ENCODE measurements around the gene ADAM10. TPM values are rescaled to one million over a fixed set of nuclear protein-coding genes. Genes with fewer than 3 reads are reported as not detected.

The ADAM10 gene
- total RNA-seq, 3 donors from 2014 or later = 53.8 to 113 (median 78.3) TPM

- H3K27ac ChIP-seq = no peak overlapping the region
- intact Hi-C loops (cut with DNase I; ENCODE audit: low total_unique reads) = no loop called here
- H3K4me3 ChIP-seq = no peak overlapping the region
- no peaks in the 10 kb centered on the region for H3K4me1 ChIP-seq
- no peaks in the 10 kb centered on the region for H3K9me3 ChIP-seq
- H3K36me3 ChIP-seq = no peaks in the 10 kb centered on the region
- no peak for DNase-seq (ENCODE audit: low spot score in 2 of 2)
- no peak for TF ChIP-seq CTCF (IDR thresholded peaks at IDR 0.05)
- TF ChIP-seq POLR2AphosphoS5 (IDR thresholded peaks at IDR 0.05) = no peak
- no peak for TF ChIP-seq POLR2A (IDR thresholded peaks at IDR 0.05)
- H3K27me3 ChIP-seq = no peaks in the 10 kb centered on the region
These were observed 200.3 kb downstream of the ADAM10 start for GRCh38 chr15:58549013-58549784.

- no peaks in the 10 kb centered on the region for H3K4me1 ChIP-seq
- no peak for DNase-seq (ENCODE audit: low spot score in 2 of 2)
- H3K27ac ChIP-seq = no peak overlapping the region
- H3K27me3 ChIP-seq = no peaks in the 10 kb centered on the region
- intact Hi-C loops (cut with DNase I; ENCODE audit: low total_unique reads) = no loop called here
- H3K9me3 ChIP-seq = no peaks in the 10 kb centered on the region
- H3K36me3 ChIP-seq = no peaks in the 10 kb centered on the region
- H3K4me3 ChIP-seq = no peak overlapping the region
- TF ChIP-seq POLR2AphosphoS5 (IDR thresholded peaks at IDR 0.05) = no peak
- TF ChIP-seq CTCF (IDR thresholded peaks at IDR 0.05) = no peak
- no peak for TF ChIP-seq POLR2A (IDR thresholded peaks at IDR 0.05)
These were observed 201.0 kb downstream of the ADAM10 start for GRCh38 chr15:58548308-58549012.

GRCh38 chr15:58547628-58548307 is 201.7 kb downstream of the ADAM10 start:
- Histone ChIP-seq H3K9me3 (no peaks in the 10 kb centered on the region), H3K4me1 (no peaks in the 10 kb centered on the region), H3K4me3 (no peak overlapping the region), H3K36me3 (no peaks in the 10 kb centered on the region), H3K27me3 (no peaks in the 10 kb centered on the region), H3K27ac (no peak overlapping the region)
- intact Hi-C loops (cut with DNase I; ENCODE audit: low total_unique reads) = no loop called here
- DNase-seq (ENCODE audit: low spot score in 2 of 2) = no peak
- no peak for TF ChIP-seq POLR2A (IDR thresholded peaks at IDR 0.05)
- no peak for TF ChIP-seq POLR2AphosphoS5 (IDR thresholded peaks at IDR 0.05)
- TF ChIP-seq CTCF (IDR thresholded peaks at IDR 0.05) = no peak

- Histone ChIP-seq H3K9me3 (no peaks in the 10 kb centered on the region), H3K27me3 (no peaks in the 10 kb centered on the region), H3K36me3 (no peaks in the 10 kb centered on the region), H3K4me3 (no peak overlapping the region), H3K27ac (no peak overlapping the region), H3K4me1 (no peaks in the 10 kb centered on the region)
- TF ChIP-seq POLR2A (IDR thresholded peaks at IDR 0.05) (no peak), POLR2AphosphoS5 (IDR thresholded peaks at IDR 0.05) (peak in 1 of 3 donors; percentile 59), CTCF (IDR thresholded peaks at IDR 0.05) (no peak)
- no peak for DNase-seq (ENCODE audit: low spot score in 2 of 2)
- intact Hi-C loops (cut with DNase I; ENCODE audit: low total_unique reads) = no loop called here
These were observed 202.6 kb downstream of the ADAM10 start for GRCh38 chr15:58546635-58547627.

Data from breast epithelium (tissue), 4 donors.